ENCODE data around the gene TRIM3. TPM values are rescaled to one million over a fixed set of nuclear protein-coding genes. Genes with fewer than 3 reads are reported as not detected.

The TRIM3 gene
- total RNA-seq, 1 donor from 2014 or later, result 31.0 TPM

DNA sequence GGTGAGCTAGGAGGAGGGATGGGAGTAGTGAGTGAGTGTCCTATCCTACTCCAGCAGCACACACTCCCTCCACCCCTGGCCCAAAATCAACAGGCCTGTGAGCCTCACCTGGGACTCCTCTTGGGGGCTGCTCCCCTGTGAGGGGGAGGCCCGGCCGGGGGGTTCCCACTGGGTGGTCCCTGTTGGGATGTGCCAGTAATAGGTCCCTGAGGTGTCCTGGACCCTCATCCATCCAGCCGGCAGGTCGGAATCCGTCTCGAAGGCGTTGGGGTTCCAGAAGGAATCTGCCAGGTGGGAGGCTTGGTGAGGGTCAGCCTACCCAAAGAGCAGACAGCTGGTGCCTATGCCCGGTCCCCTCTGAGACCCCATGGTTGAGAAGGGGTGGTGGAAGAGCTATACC is 70.2 kb downstream of the TRIM3 start:
- TF ChIP-seq, protein P1, sequence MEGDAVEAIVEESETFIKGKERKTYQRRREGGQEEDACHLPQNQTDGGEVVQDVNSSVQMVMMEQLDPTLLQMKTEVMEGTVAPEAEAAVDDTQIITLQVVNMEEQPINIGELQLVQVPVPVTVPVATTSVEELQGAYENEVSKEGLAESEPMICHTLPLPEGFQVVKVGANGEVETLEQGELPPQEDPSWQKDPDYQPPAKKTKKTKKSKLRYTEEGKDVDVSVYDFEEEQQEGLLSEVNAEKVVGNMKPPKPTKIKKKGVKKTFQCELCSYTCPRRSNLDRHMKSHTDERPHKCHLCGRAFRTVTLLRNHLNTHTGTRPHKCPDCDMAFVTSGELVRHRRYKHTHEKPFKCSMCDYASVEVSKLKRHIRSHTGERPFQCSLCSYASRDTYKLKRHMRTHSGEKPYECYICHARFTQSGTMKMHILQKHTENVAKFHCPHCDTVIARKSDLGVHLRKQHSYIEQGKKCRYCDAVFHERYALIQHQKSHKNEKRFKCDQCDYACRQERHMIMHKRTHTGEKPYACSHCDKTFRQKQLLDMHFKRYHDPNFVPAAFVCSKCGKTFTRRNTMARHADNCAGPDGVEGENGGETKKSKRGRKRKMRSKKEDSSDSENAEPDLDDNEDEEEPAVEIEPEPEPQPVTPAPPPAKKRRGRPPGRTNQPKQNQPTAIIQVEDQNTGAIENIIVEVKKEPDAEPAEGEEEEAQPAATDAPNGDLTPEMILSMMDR (conservative IDR thresholded peaks at IDR 0.05; ENCODE audit: low read depth, low read length), result no peak
- H3K4me3 ChIP-seq (ENCODE audit: low read depth, low read length), result no peak overlapping the region
- no peak for DNase-seq (ENCODE audit: low read depth)

DNA sequence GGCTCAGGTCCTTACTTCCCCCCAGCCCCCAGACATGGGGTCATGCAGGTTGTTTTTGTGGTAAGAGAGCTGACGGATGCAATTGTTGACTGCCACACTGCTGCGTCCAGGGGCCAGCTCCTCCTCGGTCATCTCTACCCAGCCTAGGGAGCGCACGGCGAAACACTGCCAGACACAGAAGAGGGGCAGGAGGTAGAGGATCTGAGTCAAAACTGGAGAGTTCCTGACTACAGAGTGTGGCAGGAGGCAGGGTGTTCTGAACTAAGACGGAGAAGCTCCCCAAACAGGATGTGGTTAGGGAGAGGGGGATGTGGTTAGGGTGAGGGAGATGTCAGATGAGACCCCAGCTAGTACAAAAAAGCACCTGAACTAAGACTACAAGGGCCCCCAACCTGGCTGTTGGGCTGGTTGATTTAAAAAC is 71.2 kb downstream of the TRIM3 start:
- no peak for DNase-seq (ENCODE audit: low read depth)
- TF ChIP-seq, protein P1 (conservative IDR thresholded peaks at IDR 0.05; ENCODE audit: low read depth, low read length), result no peak
- no peak overlapping the region for H3K4me3 ChIP-seq (ENCODE audit: low read depth, low read length)

DNA sequence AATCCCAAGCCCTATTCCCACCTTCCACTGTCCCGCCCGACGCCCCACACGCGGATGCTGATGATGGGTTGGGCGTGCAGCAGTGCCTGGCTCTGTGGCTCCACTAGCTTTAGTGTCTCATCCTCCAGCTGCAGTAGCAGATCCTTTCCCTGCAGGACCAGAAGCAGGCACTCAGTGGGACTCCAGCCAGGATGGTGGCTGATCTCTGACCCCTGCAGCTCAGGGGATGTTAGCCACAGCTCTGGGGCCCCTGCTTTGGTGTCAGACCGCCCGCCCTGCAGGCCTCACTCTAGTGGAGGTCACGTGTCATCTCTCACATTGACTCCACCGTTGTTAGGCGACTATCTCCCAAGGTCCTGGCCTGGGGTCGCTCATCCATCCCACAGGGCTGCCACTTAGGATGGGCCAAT is 71.7 kb downstream of the TRIM3 start:
- no peak overlapping the region for H3K4me3 ChIP-seq (ENCODE audit: low read depth, low read length)
- no peak for DNase-seq (ENCODE audit: low read depth)
- TF ChIP-seq, protein P1 (conservative IDR thresholded peaks at IDR 0.05; ENCODE audit: low read depth, low read length), result no peak

DNA sequence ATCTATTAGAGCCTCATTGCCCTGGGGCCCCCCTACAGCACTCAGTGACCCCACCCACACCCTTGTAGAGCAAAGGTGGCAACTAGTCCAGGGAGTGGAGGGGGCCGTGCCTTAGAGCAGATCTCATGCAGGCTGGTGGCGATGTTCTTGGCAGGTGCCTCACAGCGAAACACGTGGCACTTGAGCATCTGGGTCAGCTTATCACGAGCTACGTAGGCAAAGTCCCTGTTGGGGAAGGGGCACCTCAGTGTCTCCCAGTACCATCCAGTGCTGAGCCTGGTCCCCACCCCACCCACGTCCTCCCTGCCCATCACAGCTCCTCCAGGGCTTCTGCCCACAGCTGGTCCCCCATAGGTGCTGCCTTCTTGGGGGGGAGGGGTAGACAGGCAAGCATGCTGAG is 72.3 kb downstream of the TRIM3 start:
- no peak overlapping the region for H3K4me3 ChIP-seq (ENCODE audit: low read depth, low read length)
- TF ChIP-seq, protein P1 (conservative IDR thresholded peaks at IDR 0.05; ENCODE audit: low read depth, low read length), result no peak
- DNase-seq (ENCODE audit: low read depth), result no peak

DNA sequence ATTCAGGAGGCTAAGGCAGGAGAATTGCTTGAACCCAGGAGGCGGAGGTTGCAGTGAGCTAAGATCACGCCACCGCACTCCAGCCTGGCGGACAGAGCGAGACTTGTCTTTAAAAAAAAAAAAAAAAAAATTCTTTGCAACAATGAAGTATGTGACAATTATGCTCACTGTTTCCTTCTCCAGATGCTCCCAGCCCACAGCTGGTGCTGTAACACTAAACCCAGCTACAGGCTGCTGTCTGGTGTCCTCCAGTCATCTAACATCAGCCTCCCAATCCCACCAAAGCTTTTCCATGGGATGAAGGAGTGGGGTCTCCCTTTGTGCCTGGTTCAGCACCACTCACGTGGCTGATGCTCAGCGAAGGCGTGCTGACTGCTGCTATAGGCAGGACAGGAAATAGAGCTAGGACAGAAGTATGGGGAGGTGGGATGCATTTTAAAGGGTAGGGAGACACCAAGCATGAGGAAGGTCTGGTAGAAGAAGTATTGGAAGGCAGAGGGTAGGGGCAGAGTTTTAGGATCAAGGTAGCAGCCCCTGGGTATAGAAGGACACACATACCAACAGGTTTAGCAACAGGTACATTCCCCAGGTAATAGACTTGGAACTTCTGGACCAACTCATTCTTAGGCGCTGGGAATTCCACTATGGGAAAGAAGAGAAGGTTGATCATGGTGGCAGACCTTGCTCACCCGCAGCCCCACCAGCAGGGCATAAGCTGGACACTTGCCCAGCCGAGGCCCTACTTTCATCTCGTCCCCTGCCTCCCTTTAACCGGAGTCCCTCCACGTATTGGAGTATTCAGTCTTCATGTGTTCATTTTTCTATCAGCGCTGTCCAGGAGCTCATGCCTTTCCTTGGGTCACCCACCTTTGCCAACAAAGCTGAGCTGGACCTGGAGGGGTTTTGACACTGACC is 73.1 kb downstream of the TRIM3 start:
- H3K4me3 ChIP-seq (ENCODE audit: low read depth, low read length), result no peak overlapping the region
- DNase-seq (ENCODE audit: low read depth), result no peak
- TF ChIP-seq, protein P1 (conservative IDR thresholded peaks at IDR 0.05; ENCODE audit: low read depth, low read length), result no peak

Other genes starting within 250 kb of the TRIM3 start
- 9.6 and 15.6 TPM in 2 replicates for gene FHIP1B, start 239.3 kb downstream of the TRIM3 start, total RNA-seq
- not detected in 2 replicates for gene CNGA4, start 234.9 kb downstream of the TRIM3 start, total RNA-seq
- not detected in 2 replicates for gene CCKBR, start 214.1 kb downstream of the TRIM3 start, total RNA-seq
- gene CAVIN3, start 153.4 kb downstream of the TRIM3 start, total RNA-seq, result 321 and 498 TPM in 2 replicates
- 22.5 and 24.3 TPM in 2 replicates for gene SMPD1, start 83.5 kb downstream of the TRIM3 start, total RNA-seq
- 24.7 and 28.3 TPM in 2 replicates for gene APBB1, start 54.8 kb downstream of the TRIM3 start, total RNA-seq
- gene HPX, start 33.0 kb downstream of the TRIM3 start, total RNA-seq, result 0.06 and 1.0 TPM in 2 replicates
- 55.2 and 57.7 TPM in 2 replicates for gene ARFIP2, start 7.4 kb upstream of the TRIM3 start, total RNA-seq
- gene TIMM10B, start 7.6 kb upstream of the TRIM3 start, total RNA-seq, result 27.0 and 34.9 TPM in 2 replicates
- gene DNHD1, start 23.3 kb upstream of the TRIM3 start, total RNA-seq, result 1.0 and 1.2 TPM in 2 replicates
- 6.7 and 20.5 TPM in 2 replicates for gene RRP8, start 129.7 kb upstream of the TRIM3 start, total RNA-seq
- gene ILK, start 129.8 kb upstream of the TRIM3 start, total RNA-seq, result 118 and 184 TPM in 2 replicates
- gene TAF10, start 138.3 kb upstream of the TRIM3 start, total RNA-seq, result 108 and 205 TPM in 2 replicates
- 7.4 and 15.4 TPM in 2 replicates for gene TPP1, start 145.5 kb upstream of the TRIM3 start, total RNA-seq
- gene DCHS1, start 181.9 kb upstream of the TRIM3 start, total RNA-seq, result 1.2 and 1.8 TPM in 2 replicates
- 44.7 and 62.6 TPM in 2 replicates for gene MRPL17, start 209.4 kb upstream of the TRIM3 start, total RNA-seq